PFSK-1 (cell line): Measurements from ENCODE around the gene CDK16.

Experiments
- FOXP2 ChIP-seq: optimal IDR thresholded peaks from 2 replicates; pipeline ENCODE3; 2011; ENCODE audit warnings: borderline replicate concordance, control low read depth, inconsistent platforms; ENCODE audit not compliant: insufficient read depth; ENCODE audit errors: extremely low read length, extremely low read depth
- POLR2AphosphoS5 ChIP-seq: IDR thresholded peaks from 2 replicates; pipeline ENCODE4 v1.6.1; 2012; ENCODE audit warnings: low read depth, mild to moderate bottlenecking, control low read depth, low read length, moderate library complexity
- SIN3A ChIP-seq: IDR thresholded peaks from 2 replicates; pipeline ENCODE4 v1.6.1; 2012; ENCODE audit warnings: mild to moderate bottlenecking, low read length, moderate library complexity, borderline replicate concordance; ENCODE audit not compliant: insufficient read depth
- TAF1 ChIP-seq: IDR thresholded peaks from 2 replicates; pipeline ENCODE4 v1.6.1; 2012; ENCODE audit warnings: low read length, control low read depth, borderline replicate concordance; ENCODE audit not compliant: insufficient read depth
- TF ChIP-seq, protein P1 (sequence below), 2 experiments: IDR thresholded peaks; 2 replicates each; pipeline versions ENCODE4 v1.6.1 to v1.8.0; 2011 to 2012; ENCODE audit warnings: low read depth in 2 of 2, low read length in 2 of 2, control low read depth in 1 of 2, inconsistent platforms in 1 of 2, mild to moderate bottlenecking in 1 of 2, moderate library complexity in 1 of 2; ENCODE audit not compliant: insufficient read depth in 1 of 2

CDK16 gene

DNA sequence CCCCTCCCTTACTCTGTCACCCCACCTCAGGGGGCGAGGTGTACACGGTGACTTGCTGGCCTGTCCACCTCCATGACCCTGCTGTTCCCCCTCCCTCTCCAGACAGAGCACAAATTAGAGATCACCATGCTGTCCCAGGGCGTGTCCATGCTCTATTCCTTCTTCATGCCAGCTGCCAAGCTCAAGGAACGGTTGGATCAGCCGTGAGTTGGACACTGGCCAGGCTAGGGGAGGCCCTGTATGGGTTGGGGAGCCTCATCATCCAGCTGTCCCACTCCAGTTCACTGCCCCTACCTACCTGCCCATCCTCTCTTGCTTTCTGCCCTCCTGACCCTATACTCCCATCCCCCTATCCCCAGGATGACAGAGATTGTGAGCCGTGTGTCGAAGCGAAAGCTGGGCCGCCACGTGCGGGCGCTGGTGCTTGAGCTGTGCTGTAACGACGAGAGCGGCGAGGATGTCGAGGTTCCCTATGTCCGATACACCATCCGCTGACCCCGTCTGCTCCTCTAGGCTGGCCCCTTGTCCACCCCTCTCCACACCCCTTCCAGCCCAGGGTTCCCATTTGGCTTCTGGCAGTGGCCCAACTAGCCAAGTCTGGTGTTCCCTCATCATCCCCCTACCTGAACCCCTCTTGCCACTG lies 3.9 kb upstream of the CDK16 start:
- TF ChIP-seq, protein P1, sequence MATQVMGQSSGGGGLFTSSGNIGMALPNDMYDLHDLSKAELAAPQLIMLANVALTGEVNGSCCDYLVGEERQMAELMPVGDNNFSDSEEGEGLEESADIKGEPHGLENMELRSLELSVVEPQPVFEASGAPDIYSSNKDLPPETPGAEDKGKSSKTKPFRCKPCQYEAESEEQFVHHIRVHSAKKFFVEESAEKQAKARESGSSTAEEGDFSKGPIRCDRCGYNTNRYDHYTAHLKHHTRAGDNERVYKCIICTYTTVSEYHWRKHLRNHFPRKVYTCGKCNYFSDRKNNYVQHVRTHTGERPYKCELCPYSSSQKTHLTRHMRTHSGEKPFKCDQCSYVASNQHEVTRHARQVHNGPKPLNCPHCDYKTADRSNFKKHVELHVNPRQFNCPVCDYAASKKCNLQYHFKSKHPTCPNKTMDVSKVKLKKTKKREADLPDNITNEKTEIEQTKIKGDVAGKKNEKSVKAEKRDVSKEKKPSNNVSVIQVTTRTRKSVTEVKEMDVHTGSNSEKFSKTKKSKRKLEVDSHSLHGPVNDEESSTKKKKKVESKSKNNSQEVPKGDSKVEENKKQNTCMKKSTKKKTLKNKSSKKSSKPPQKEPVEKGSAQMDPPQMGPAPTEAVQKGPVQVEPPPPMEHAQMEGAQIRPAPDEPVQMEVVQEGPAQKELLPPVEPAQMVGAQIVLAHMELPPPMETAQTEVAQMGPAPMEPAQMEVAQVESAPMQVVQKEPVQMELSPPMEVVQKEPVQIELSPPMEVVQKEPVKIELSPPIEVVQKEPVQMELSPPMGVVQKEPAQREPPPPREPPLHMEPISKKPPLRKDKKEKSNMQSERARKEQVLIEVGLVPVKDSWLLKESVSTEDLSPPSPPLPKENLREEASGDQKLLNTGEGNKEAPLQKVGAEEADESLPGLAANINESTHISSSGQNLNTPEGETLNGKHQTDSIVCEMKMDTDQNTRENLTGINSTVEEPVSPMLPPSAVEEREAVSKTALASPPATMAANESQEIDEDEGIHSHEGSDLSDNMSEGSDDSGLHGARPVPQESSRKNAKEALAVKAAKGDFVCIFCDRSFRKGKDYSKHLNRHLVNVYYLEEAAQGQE (IDR thresholded peaks at IDR 0.05; ENCODE audit: insufficient read depth in 1 of 2, low read depth in 2 of 2, low read length in 2 of 2) = no peak
- TF ChIP-seq POLR2AphosphoS5 = 0 out of 2 replicates have a peak, but pooled peaks have one; percentile 9

DNA sequence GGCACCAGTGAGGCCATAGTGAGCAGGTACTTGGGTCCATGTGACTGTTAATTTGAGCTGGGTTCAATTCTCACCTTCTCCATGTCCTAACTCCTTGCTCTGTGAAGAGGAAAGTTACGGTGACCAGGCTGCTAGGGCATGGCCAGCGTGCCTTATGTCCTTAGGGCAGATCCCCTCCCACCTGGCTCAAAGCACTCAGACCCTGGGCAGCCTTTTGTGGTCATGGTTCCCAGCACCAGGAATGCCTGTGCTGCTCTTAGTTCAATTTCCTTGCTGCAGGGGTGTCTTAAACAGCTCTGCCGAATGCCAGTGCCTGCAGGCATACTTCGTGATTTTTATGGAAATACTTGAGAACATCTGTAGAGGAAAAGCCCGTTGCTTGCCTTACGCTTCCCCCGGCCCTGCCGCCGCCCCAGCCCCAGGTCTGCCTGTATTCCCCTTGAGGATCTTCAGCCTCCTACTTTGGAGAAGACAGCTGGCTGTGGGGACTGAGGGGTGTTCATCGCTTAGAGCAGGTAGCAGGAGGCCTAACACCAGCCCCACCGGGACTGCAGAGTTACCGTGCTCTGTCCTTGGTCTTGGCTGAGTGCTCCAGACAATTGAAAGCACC lies 3.1 kb upstream of the CDK16 start:
- TF ChIP-seq SIN3A = no peak
- no peak for TF ChIP-seq TAF1

DNA sequence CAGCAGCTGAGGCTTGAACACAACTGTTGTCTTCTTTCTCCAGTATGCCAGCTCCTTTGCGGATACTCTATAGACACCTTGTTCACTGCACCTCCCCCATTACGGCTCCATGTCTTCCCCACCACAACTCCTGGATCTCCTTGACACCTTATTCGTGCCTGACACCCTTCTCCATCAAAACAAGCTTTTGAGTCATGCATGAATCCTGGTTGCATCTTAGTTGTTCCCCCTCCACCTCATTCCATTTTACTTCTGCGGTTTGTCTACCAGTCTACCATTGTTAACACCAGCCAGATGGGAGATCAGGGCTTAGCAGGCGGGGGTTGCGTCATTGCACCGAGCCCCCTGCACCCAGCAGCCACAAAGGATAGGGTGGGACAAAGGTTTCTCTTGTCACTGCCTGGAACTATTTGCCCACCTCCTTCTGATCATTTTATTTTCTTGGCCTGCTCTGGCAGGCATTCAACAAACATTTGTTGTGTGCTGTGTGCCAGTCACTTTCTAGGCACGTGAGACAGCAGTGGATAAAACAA lies 2.0 kb upstream of the CDK16 start:
- TF ChIP-seq FOXP2 (no peak), POLR2AphosphoS5 (no peak), SIN3A (no peak), TAF1 (no peak)
- TF ChIP-seq, protein P1 (IDR thresholded peaks at IDR 0.05; ENCODE audit: insufficient read depth in 1 of 2, low read depth in 2 of 2, low read length in 2 of 2) = no peak

DNA sequence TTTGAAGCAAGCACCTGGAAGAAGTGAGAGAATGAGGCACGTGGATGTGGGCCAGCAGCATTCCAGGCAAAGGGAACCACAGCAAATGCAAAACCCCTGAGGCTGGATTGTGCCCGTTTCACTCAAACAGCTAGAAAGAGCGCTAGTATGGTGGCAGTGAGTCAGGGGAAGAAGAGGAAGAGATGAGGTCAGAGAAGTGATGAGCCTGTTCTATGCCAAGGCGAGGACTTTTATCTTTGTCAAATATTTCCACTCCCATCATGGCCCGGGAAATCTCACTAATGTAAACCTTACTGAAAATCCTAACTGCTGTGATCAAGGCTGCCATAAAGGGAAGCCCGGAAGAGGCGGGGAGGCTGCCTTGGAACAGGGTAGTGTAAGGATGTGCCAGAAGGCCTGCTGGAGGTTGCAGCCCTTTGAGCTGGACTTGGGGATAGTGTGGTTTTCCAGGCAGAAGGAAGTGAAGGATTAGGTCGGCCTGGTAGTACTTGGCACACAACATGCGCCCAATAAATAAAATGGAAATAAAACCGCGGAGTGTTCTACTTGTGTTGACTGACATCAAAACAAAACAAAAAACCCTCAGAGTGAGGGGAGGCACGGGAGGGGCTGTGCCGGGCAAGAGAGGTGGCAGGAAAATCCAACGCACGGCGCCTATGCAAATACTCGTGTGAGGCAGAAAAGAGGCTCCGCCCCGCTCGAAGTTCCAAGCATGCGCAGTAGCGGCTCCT lies 1.2 kb upstream of the CDK16 start:
- no peak; the same call in 1 of the 2 replicates for TF ChIP-seq POLR2AphosphoS5
- no peak for TF ChIP-seq TAF1
- TF ChIP-seq FOXP2 = no peak
- TF ChIP-seq, protein P1 (IDR thresholded peaks at IDR 0.05; ENCODE audit: insufficient read depth in 1 of 2, low read depth in 2 of 2, low read length in 2 of 2) = no peak
- no peak for TF ChIP-seq SIN3A

DNA sequence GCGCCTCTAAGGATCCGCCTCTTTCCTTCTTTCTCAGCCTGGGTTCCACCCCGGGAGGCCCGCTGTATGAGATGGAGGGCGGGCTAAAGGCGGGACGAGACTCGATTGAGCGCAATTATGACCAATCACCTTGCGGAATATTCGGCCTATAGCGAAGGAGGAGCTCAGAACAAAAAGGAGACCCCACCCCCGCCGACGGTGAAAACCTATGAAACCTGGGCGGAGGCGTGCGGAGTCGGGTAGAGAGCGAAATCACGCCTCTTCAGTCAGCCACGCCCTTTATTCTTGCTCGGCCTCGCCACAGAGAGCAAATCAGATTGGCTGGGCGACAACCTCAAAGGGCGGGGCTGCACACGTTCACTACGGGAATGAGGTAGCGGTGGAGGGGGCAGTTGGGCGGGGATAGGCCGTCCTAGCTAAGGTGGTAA lies 615 bp upstream of the CDK16 start:
- TF ChIP-seq FOXP2 (no peak), POLR2AphosphoS5 (no peak)
